Measurements from ENCODE around the gene GNAZ. TPM values are rescaled to one million over a fixed set of nuclear protein-coding genes. Genes with fewer than 3 reads are reported as not detected.

Gene GNAZ
- total and polyA plus RNA-seq, 2 of the 8 experiments (the other 6 are each of a cell fraction or from before 2014, with no cell fraction given), result 6.6 to 9.6 TPM

GRCh38 chr22:23036684-23037428 lies 33.5 kb upstream of the GNAZ start:
- Histone ChIP-seq H2AFZ (ENCODE audit: low read length) (no peak overlapping the region), H2BK20ac (ENCODE audit: low read length) (no peak overlapping the region), H3K56ac (replicated peaks; ENCODE audit: insufficient read length, low read depth, low read length) (no peak overlapping the region), H3K27ac (ENCODE audit: low read depth, low read length) (no peak overlapping the region), H4K20me1 (replicated peaks in 1 of 2; ENCODE audit: control insufficient read depth in 1 of 2, insufficient read depth in 2 of 2, low read length in 2 of 2) (no peaks in the 10 kb centered on the region), H2BK15ac (ENCODE audit: low read length) (no peak overlapping the region), H3K23me2 (ENCODE audit: low read depth, low read length) (no peaks in the 10 kb centered on the region), H3K14ac (ENCODE audit: insufficient read length) (no peak overlapping the region), H3K4me1 (replicated peaks in 1 of 4; ENCODE audit: control insufficient read depth in 3 of 4, insufficient read depth in 4 of 4, low read length in 3 of 4) (peaks cover 0 to 5% (median under 1%) of the 10 kb centered on the region in 4 experiments; a peak in 1 of 7 replicates), H2AK5ac (ENCODE audit: low read depth, low read length) (no peak overlapping the region), H4K91ac (replicated peaks; ENCODE audit: insufficient read length, low read length) (no peak overlapping the region), H2BK5ac (ENCODE audit: low read depth, low read length) (no peak overlapping the region), H3K9me3 (ENCODE audit: insufficient read depth in 2 of 2, low read depth in 1 of 2, low read length in 1 of 2) (0 out of 4 replicates have a peak, but pooled peaks cover 2 to 4% of the 10 kb centered on the region in 2 experiments), H3K4me3 (ENCODE audit: extremely low read depth in 1 of 4, insufficient read depth in 2 of 4, low read depth in 3 of 4, low read length in 4 of 4) (no peak overlapping the region), H3K79me2 (ENCODE audit: control insufficient read depth in 1 of 2, insufficient read depth in 2 of 2, low read length in 2 of 2) (no peaks in the 10 kb centered on the region), H3K4ac (replicated peaks; ENCODE audit: insufficient read length, low read depth, low read length) (no peak overlapping the region), H3K9ac (replicated peaks in 1 of 4; ENCODE audit: extremely low read depth in 1 of 4, low read depth in 3 of 4, low read length in 3 of 4) (no peak overlapping the region), H2BK120ac (replicated peaks; ENCODE audit: low read depth, low read length) (no peak overlapping the region), H3K27me3 (replicated peaks in 1 of 4; ENCODE audit: control insufficient read depth in 3 of 4, extremely low read depth in 1 of 4, insufficient read depth in 3 of 4, low read length in 3 of 4) (peaks cover 0 to 5% (median 2%) of the 10 kb centered on the region in 4 experiments; a peak in 2 of 7 replicates), H4K5ac (ENCODE audit: insufficient read length, low read depth, low read length) (no peak overlapping the region), H3K23ac (ENCODE audit: insufficient read length) (no peak overlapping the region), H2BK12ac (ENCODE audit: low read depth, low read length) (no peak overlapping the region), H3K36me3 (ENCODE audit: control insufficient read depth in 2 of 4, insufficient read depth in 4 of 4, low read length in 3 of 4) (no peaks in the 10 kb centered on the region), H3K4me2 (ENCODE audit: insufficient read depth in 1 of 2, low read depth in 2 of 2, low read length in 2 of 2) (no peak overlapping the region), H4K8ac (ENCODE audit: extremely low read depth, insufficient read depth, low read length) (no peak overlapping the region), H3K18ac (ENCODE audit: extremely low read depth, low read length) (no peak overlapping the region), H3K79me1 (ENCODE audit: low read depth, low read length) (no peaks in the 10 kb centered on the region)
- POLR2A ChIA-PET (ENCODE audit: partially characterized antibody), result no interaction called here
- TF ChIP-seq SIN3A (conservative IDR thresholded peaks at IDR 0.05 in 1 of 2, IDR thresholded peaks at IDR 0.05 in 1 of 2; ENCODE audit: low read depth in 1 of 2, low read length in 2 of 2) (no peak), TEAD4 (IDR thresholded peaks at IDR 0.05; ENCODE audit: low read depth, low read length) (no peak), TCF12 (IDR thresholded peaks at IDR 0.05; ENCODE audit: low read depth, low read length) (no peak), SP1 (IDR thresholded peaks at IDR 0.05; ENCODE audit: low read depth, low read length) (no peak), CREB1 (IDR thresholded peaks at IDR 0.05) (no peak), SIX5 (IDR thresholded peaks at IDR 0.05; ENCODE audit: low read depth, low read length) (no peak), HDAC6 (IDR thresholded peaks at IDR 0.05; ENCODE audit: low read depth, low read length) (no peak), NANOG (IDR thresholded peaks at IDR 0.05; ENCODE audit: insufficient read depth, low read depth, low read length, poor library complexity, severe bottlenecking) (no peak), KDM4A (IDR thresholded peaks at IDR 0.05; ENCODE audit: low read depth, low read length, severe bottlenecking) (no peak), SUZ12 (IDR thresholded peaks at IDR 0.05; ENCODE audit: low read length) (no peak)
- CTCF ChIA-PET (ENCODE audit: partially characterized antibody), result interaction anchor here (1.1 to 1.6 kb wide), 2 partner anchors 9 to 77 kb away, joined by 3 to 4 read pairs; no protein-coding TSS in a partner anchor
- FAIRE-seq (no peak), DNase-seq (ENCODE audit: low read depth in 1 of 2, low spot score in 2 of 2) (no peak)
- 71% methylated on average over 6 of the region's 6 CpGs; no CpG with 5 or more reads in 1 of the 2 experiments for WGBS, 2 experiments (ENCODE audit: extremely low coverage in 1 of 2, insufficient coverage in 1 of 2, insufficient read length in 1 of 2, insufficient replicate concordance in 2 of 2, low coverage in 1 of 2, low lambda C conversion rate in 2 of 2, missing lambda C conversion rate in 1 of 2)
